Measurements from ENCODE around the gene RALGAPA2.
"Not testable (repeated sequence)": the region's sequence is repeated elsewhere in the genome, so short reads cannot be mapped to it uniquely, and the experiment has no call there.

Gene RALGAPA2

GRCh38 chr20:20571068-20571780 is 141.2 kb downstream of the RALGAPA2 start:
- no peak for DNase-seq (ENCODE audit: low spot score)

GRCh38 chr20:20568604-20569205 is 143.7 kb downstream of the RALGAPA2 start:
- peak; percentile 68 for DNase-seq (ENCODE audit: low spot score)

GRCh38 chr20:20567712-20568111 is 144.7 kb downstream of the RALGAPA2 start:
- no peak for DNase-seq (ENCODE audit: low spot score)

DNA sequence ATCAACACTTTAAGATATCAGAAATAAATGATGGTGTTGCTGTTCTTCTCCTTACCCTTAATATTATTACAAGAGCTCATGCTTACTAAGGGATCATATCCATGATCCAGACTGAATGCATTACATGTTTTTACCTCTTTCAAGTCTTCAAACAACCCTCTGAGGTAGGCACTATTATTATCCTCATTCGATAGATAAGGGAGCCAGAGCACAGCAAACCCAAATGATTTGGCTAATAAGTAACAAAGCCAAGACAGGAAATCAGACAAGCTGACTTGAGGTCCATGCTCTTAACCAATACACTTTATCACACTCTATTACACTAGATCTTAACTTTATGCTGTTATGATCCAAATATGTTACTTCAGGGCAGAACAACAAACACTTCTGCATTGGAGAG is 145.9 kb downstream of the RALGAPA2 start:
- DNase-seq (ENCODE audit: low spot score) = no peak

DNA sequence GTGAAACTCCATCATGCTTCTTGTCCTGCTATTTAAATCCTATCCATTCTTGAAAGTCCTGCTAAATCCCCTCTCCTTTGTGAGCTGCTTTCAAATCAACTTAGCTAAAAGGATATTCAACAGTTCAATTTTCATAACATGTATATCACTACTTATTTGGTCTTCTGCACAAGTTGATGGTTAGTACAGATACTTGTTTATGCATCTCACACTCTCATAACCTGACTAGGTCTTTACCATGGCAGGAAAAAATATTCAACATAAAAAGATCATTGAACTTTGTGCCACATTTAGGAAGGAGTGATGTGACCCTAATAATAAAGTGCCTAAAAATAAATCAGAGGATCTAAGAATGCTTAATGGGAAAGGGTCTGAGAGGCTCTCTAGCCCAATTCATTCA is 148.2 kb downstream of the RALGAPA2 start:
- no peak for DNase-seq (ENCODE audit: low spot score)

DNA sequence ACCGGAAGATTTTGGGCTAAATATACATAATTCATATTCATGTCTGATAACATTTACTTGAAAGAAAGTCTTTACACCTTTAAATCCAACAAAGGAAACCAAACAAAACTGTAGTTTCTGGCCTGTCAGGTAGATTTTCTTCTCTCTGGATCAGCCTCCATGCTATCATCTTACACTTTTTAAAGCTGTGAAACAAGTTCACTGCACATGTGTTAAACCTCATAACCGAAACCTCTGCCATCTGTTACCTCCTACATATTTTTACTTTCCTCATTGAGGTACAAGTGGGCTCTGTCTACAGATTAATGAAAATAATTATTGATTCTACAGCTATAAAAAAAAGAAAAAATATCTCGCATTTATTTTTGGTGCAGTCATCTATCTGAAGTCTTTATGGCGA is 149.9 kb downstream of the RALGAPA2 start:
- no peak for DNase-seq (ENCODE audit: low spot score)

DNA sequence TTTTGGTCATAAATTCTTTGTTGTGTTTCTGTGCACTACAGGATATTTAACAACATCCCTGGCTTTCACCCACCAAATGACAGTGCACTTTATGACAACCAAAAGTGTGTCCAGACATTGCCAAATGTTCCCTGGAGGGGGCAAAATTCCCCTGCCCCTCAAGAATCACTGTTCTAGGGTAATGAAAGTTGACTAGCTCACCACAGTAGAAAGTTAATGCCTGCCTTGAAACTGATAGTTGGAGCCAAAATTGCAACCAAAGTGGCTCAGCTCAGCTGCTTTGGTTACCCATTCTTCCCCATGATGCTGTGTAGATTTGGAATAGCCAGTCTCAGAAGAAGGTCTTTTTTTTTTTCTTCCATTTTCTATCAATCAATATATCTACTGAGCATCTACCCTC is 150.6 kb downstream of the RALGAPA2 start:
- no peak for DNase-seq (ENCODE audit: low spot score)

DNA sequence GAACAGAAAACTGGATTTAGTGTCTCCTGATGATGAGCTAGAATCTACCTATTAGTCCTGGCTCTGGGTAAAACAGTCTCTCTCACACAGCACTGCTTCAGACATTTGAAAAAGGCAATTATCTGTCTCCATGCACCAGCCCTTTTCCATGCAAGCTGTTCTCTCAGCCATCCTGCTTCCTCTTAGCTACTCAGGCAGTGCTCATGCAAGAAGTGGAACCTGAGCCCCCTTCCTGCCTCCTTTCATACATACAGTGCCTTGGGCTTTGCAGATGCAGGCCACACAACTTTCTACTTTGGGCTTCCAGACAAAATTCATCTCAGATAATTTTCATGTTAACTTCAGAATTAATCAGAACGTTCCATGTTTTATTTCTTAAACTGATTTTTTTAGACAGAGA is 151.3 kb downstream of the RALGAPA2 start:
- DNase-seq (ENCODE audit: low spot score) = no peak

DNA sequence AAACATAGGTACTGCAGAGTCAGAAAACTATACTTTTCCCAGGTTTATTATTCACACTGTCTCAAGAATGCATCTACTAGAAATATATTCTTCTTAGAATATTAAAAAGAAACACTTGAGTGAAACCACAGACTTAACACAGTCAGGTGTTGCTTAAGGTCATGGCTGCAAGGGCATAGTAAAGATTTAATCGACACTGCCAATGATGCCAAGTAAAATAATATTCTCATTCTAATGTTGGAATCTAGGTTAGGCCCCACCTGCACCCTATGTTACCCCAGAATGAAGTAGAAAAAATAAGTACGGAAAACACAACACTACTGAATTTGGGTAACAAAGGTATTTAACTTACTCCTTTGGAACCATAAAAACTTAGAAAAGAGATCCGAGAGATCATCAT is 155.0 kb downstream of the RALGAPA2 start:
- no peak for DNase-seq (ENCODE audit: low spot score)

- no peak for DNase-seq (ENCODE audit: low spot score)
These were observed 156.6 kb downstream of the RALGAPA2 start for GRCh38 chr20:20555838-20556237.

- DNase-seq (ENCODE audit: low spot score) = no peak
These were observed 157.5 kb downstream of the RALGAPA2 start for GRCh38 chr20:20554951-20555350.

GRCh38 chr20:20553541-20553940 is 158.9 kb downstream of the RALGAPA2 start:
- no peak for DNase-seq (ENCODE audit: low spot score)

DNA sequence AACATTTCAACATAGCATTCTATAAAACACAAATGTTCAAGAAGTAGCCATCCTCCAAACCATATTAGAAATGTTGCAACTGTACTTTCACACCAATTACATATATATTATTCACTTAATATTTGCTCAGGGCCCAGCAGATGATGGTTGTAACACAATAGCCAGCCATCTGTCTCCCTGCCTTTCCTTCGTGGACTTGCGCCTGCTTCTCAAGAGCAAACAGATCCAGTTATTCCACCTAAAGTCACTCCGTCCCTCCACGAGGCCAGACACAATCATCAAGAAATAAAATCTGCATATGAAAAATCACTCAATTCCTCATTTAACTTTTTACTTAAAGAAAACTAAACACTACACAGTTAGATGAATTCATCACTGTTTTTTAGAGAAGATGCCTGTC is 160.4 kb downstream of the RALGAPA2 start:
- no peak for DNase-seq (ENCODE audit: low spot score)

DNA sequence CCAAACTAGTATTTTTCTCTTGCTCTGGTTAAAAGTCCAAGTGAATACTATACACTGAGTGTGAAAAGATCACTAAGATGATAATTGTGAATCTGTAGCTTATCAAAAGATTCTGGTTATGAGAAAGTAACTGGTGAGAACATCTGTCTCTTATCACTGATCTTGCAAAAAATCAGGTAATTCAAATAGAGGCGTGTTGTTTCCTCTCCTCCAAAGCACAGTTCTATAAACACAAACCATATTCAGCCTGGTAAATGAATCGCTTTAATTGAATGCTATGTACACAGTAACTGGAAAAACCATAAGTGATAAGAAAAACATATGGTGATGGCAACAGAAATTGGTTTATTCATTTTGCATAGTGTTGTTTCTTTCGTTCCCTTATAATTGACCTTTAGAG is 161.0 kb downstream of the RALGAPA2 start:
- DNase-seq (ENCODE audit: low spot score) = no peak

DNA sequence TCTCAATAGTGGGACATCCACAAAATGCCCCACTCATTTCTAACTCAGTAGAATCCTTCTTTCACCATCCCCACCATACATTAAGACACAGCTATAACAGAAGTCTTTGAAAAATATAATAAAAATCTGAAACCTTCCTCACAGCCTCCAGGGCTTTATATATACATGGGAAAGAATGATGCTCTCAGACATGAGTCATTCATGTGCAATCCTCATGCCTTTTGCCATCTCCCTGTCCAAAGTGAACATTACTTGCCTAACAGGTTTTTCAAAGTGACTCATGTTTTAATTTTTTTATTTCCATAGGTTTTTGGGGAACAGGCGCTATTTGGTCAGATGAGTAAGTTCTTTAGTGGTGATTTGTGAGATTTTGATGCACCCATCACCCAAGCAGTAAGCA is 162.7 kb downstream of the RALGAPA2 start:
- DNase-seq (ENCODE audit: low spot score) = no peak

DNA sequence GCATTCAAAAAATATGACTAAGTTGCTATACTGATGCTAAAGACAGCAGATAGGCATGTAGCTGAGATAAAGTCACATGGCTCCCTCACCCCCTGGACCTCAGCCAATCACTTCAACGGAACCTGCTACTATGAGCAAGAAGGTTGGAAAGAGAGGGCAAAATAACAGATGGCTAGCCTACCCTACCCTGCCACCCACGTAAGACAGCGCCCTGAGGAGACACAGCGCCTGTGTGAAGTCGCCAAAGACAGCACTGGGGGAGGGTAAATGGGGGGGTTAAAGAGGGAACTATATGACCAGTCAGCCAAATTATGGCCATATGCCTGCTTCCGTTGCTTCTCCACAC is 163.2 kb downstream of the RALGAPA2 start:
- no peak for DNase-seq (ENCODE audit: low spot score)

- DNase-seq (ENCODE audit: low spot score) = no peak
These were observed 163.7 kb downstream of the RALGAPA2 start for GRCh38 chr20:20548527-20549266.

DNA sequence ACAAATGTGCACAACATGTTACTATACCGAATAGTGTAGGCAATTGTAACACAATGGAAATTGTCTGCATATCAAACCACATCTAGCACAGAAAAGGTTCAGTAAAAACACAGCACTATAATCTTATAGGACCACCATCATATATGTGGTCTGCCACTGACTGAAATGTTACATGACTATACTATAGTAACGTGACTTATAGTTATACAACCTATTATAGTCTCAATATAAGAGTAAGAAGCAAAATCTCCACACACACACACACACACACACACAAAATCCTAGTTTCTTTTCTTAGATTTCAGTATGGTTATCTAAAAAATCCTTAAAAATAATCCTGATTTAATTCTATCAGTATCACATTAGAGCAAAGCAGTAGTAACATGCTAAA is 164.6 kb downstream of the RALGAPA2 start:
- DNase-seq (ENCODE audit: low spot score) = no peak

- DNase-seq (ENCODE audit: low spot score) = no peak
These were observed 165.1 kb downstream of the RALGAPA2 start for GRCh38 chr20:20547221-20547875.

DNA sequence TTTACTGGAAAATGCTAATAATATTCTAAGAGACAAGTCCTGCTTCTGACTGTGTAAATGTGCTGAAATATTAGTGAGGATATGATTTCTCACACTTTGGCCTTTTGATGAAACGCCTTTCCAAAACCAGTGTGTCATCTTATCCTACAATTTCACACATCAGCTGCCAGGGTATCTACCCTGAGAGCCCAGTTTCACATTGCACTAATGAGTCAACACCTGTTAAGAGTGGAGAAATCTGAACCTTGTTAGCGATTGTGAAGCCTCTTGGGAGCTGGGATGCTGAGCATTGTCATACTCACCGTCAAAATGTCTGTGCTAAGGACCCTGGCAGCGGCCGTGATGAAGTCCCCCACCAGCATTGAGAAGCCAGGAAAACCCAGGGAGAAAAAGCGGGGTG is 166.0 kb downstream of the RALGAPA2 start:
- DNase-seq (ENCODE audit: low spot score) = no peak

DNA sequence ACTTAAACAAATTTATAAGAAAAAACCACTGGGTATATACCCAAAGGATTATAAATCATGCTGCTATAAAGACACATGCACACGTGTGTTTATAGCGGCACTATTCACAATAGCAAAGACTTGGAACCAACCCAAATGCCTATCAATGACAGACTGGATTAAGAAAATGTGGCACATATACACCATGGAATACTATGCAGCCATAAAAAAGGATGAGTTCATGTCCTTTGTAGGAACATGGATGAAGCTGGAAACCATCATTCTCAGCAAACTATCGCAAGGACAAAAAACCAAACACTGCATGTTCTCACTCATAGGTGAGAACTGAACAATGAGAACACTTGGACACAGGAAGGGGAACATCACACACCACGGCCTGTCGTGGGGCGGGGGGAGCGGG is 169.1 kb downstream of the RALGAPA2 start:
- not testable (repeated sequence) for DNase-seq (ENCODE audit: low spot score)

DNA sequence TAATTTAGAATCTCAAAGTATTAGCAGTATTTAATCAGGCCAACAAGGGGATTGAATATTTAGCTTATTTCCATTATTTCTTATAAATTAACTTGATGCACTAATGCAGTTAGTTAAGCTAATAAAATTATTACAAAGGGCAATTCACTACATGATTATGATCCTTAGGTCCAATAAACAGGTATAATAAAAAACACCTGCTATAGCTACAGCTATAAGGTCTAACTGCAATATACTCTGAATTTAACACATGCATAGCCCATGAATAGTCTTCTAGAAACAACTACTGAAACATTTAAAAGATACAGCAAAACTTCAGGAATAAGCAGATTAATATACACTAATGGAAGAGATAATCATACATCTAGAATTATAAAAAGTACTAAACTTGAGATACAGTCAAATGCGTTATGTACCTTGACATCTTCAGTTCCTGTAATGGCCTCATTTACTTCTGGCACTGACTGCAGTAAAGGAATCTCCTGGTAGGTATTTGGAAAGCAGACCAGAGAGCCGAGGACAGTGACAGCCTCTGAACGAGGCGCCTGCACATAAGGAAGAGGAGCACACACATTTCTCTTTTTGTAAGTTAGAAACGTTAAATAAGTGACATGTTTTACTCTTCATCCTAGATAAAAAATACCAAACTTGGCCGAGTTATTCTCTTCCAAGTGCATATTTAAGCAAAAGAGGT is 176.1 kb downstream of the RALGAPA2 start:
- no peak for DNase-seq (ENCODE audit: low spot score)
